ACC112 (cell line): ENCODE results near the gene ATP5F1E.
A peak's percentile ranks its signal among the peaks of the same experiment; 100 is the strongest.
"Not testable (repeated sequence)": the region's sequence is repeated elsewhere in the genome, so short reads cannot be mapped to it uniquely, and the experiment has no call there.

Source experiments
- H2AFZ ChIP-seq: fragments of 200-600 bp; sonication (generic); one replicate; pipeline ENCODE4 v1.6.0; 2017; ENCODE audit warnings: antibody characterized with exemption, low read length; ENCODE audit not compliant: unreplicated experiment
- H3K27ac ChIP-seq: fragments of 200-600 bp; sonication (generic); 2 replicates; pipeline ENCODE4 v1.5.1; 2014; ENCODE audit warnings: low read depth, mild to moderate bottlenecking, antibody characterized with exemption, low read length, moderate library complexity
- H3K27me3 ChIP-seq: fragments of 200-600 bp; sonication (generic); 2 replicates; pipeline ENCODE4 v1.6.1; 2014; ENCODE audit warnings: mild to moderate bottlenecking, antibody characterized with exemption, low read length, moderate library complexity, mixed read lengths; ENCODE audit not compliant: insufficient read depth
- H3K36me3 ChIP-seq: fragments of 200-600 bp; sonication (generic); 2 replicates; pipeline ENCODE4 v1.6.1; 2016; ENCODE audit warnings: mild to moderate bottlenecking, antibody characterized with exemption, low read length, moderate library complexity, mixed read lengths; ENCODE audit not compliant: insufficient read depth
- H3K4me1 ChIP-seq: fragments of 200-600 bp; sonication (generic); one replicate; pipeline ENCODE4 v1.6.1; 2016; ENCODE audit warnings: low read length, mixed read lengths; ENCODE audit not compliant: insufficient read depth, unreplicated experiment, control insufficient read depth
- H3K4me3 ChIP-seq: fragments of 200-600 bp; sonication (generic); 2 replicates; pipeline ENCODE4 v1.5.1; 2014; ENCODE audit warnings: mild to moderate bottlenecking, low read depth, low read length
- H3K79me2 ChIP-seq: fragments of 200-600 bp; sonication (generic); one replicate; pipeline ENCODE4 v1.6.0; 2016; ENCODE audit warnings: low read length; ENCODE audit not compliant: control insufficient read depth, unreplicated experiment, insufficient read depth

The ATP5F1E gene

GRCh38 chr20:59013959-59014608, 18.1 kb downstream of the ATP5F1E start:
- no peaks in the 10 kb centered on the region for H3K79me2 ChIP-seq
- H3K4me3 ChIP-seq, result no peak overlapping the region
- peak overlapping the region; percentile 41; the same call in 1 of the 2 replicates for H3K27ac ChIP-seq
- H2AFZ ChIP-seq, result no peak overlapping the region
- no peaks in the 10 kb centered on the region for H3K36me3 ChIP-seq
- peaks cover 32% of the 10 kb centered on the region for H3K4me1 ChIP-seq
- H3K27me3 ChIP-seq, result no peaks in the 10 kb centered on the region

- H3K27ac ChIP-seq, result no peak overlapping the region
- H3K27me3 ChIP-seq, result no peaks in the 10 kb centered on the region
- peaks cover 32% of the 10 kb centered on the region for H3K4me1 ChIP-seq
- no peaks in the 10 kb centered on the region for H3K79me2 ChIP-seq
- no peak overlapping the region for H3K4me3 ChIP-seq
- no peak overlapping the region for H2AFZ ChIP-seq
- H3K36me3 ChIP-seq, result no peaks in the 10 kb centered on the region
Measured at GRCh38 chr20:59013031-59013951, 18.8 kb downstream of the ATP5F1E start.

- Histone ChIP-seq H2AFZ (peak overlapping the region; percentile 31), H3K4me3 (peak overlapping the region; percentile 47), H3K4me1 (peaks cover 29% of the 10 kb centered on the region), H3K27ac (peak overlapping the region; percentile 64)
- H3K36me3 ChIP-seq, H3K27me3 ChIP-seq, H3K79me2 ChIP-seq: not testable (repeated sequence)
Measured at GRCh38 chr20:59011874-59012157, 20.3 kb downstream of the ATP5F1E start.

GRCh38 chr20:59010995-59011873, 20.9 kb downstream of the ATP5F1E start:
- Histone ChIP-seq H3K4me3 (peak overlapping the region; percentile 47), H3K27me3 (no peaks in the 10 kb centered on the region), H3K27ac (peak overlapping the region; percentile 64), H3K4me1 (peaks cover 28% of the 10 kb centered on the region), H3K79me2 (peaks cover 7% of the 10 kb centered on the region), H2AFZ (peak overlapping the region; percentile 31), H3K36me3 (no peaks in the 10 kb centered on the region)

GRCh38 chr20:59010321-59010994, 21.7 kb downstream of the ATP5F1E start:
- Histone ChIP-seq H2AFZ (no peak overlapping the region), H3K79me2 (peaks cover 15% of the 10 kb centered on the region), H3K27me3 (no peaks in the 10 kb centered on the region), H3K4me3 (no peak overlapping the region), H3K4me1 (peaks cover 36% of the 10 kb centered on the region), H3K27ac (peak overlapping the region; percentile 64), H3K36me3 (no peaks in the 10 kb centered on the region)

- no peak overlapping the region for H3K27ac ChIP-seq
- no peak overlapping the region for H3K4me3 ChIP-seq
- H2AFZ ChIP-seq, result no peak overlapping the region
- no peaks in the 10 kb centered on the region for H3K36me3 ChIP-seq
- no peaks in the 10 kb centered on the region for H3K27me3 ChIP-seq
- peaks cover 36% of the 10 kb centered on the region for H3K4me1 ChIP-seq
- peaks cover 31% of the 10 kb centered on the region for H3K79me2 ChIP-seq
Measured at GRCh38 chr20:59008715-59009336, 23.3 kb downstream of the ATP5F1E start.

- Histone ChIP-seq H3K4me1 (peaks cover 35% of the 10 kb centered on the region), H2AFZ (no peak overlapping the region), H3K27ac (no peak overlapping the region), H3K79me2 (peaks cover 33% of the 10 kb centered on the region), H3K4me3 (peak overlapping the region; percentile 97), H3K36me3 (no peaks in the 10 kb centered on the region), H3K27me3 (no peaks in the 10 kb centered on the region)
Measured at GRCh38 chr20:59007665-59008511, 24.2 kb downstream of the ATP5F1E start.

- H3K36me3 ChIP-seq, result no peaks in the 10 kb centered on the region
- peaks cover 35% of the 10 kb centered on the region for H3K79me2 ChIP-seq
- no peaks in the 10 kb centered on the region for H3K27me3 ChIP-seq
- peak within 1 kb of the TSS; percentile 76 for H2AFZ ChIP-seq
- peaks cover 35% of the 10 kb centered on the region for H3K4me1 ChIP-seq
- peak within 1 kb of the TSS; percentile 97 for H3K4me3 ChIP-seq
- H3K27ac ChIP-seq, result peak within 1 kb of the TSS; percentile 40; the same call in 1 of the 2 replicates
Measured at GRCh38 chr20:59006864-59007664, 25.1 kb downstream of the ATP5F1E start, which contains the start of gene CTSZ. CTSZ (minus strand) TSS chr20:59007254; CDS start chr20:59007128, 126 bp downstream.
